A549 (cell line): ENCODE measurements around the gene PACSIN1. TPM values are rescaled to one million over a fixed set of nuclear protein-coding genes. Genes with fewer than 3 reads are reported as not detected.

Experiments
- ATAC-seq, 2 experiments: fragments of 200-7000 bp in 1 of 2; fragments of >200 bp in 1 of 2; cut with Nextera tagmentation in 1 of 2; cut with Tn5 transposase in 1 of 2; 3 replicates each; pipeline versions ENCODE4 v1.8.0 to v1.9.1; 2018 to 2020; ENCODE audit warnings: mild to moderate bottlenecking in 1 of 2, moderate library complexity in 1 of 2
- CTCF ChIA-PET: fragments of 300-600 bp; sonication (Branson Sonifier 250); formaldehyde crosslinking; extraction: SDS; loops from one replicate; lab custom pipeline; 2021; ENCODE audit warnings: antibody characterized with exemption, inconsistent platforms; lab: Yijun Ruan, JAX
- POLR2A ChIA-PET: fragments of 350-600 bp; formaldehyde crosslinking; extraction: SDS; loops from one replicate; lab custom pipeline; 2021; ENCODE audit warnings: antibody characterized with exemption, inconsistent platforms; lab: Yijun Ruan, JAX
- DNase-seq, 2 experiments: peaks; one replicate each; pipeline versions ENCODE4 v3.0.0 to v3.0.0-alpha.2; 2011 to 2016; ENCODE audit warnings: low read depth in 1 of 2, low spot score in 1 of 2
- FAIRE-seq: peaks from 2 replicates; lab custom pipeline; 2011; peaks lifted over from hg19 to GRCh38; lab: Jason Lieb, UNC
- H3K27ac ChIP-seq, 2 experiments: fragments of >200 bp; sonication (Bioruptor Twin); formaldehyde crosslinking; 3 replicates each; pipeline ENCODE4 v1.5.1; 2016 to 2017
- H3K4me1 ChIP-seq: fragments of >200 bp; sonication (Bioruptor Twin); formaldehyde crosslinking; 3 replicates; pipeline ENCODE4 v1.6.1; 2016
- H3K4me2 ChIP-seq: fragments of >200 bp; sonication (Bioruptor Twin); formaldehyde crosslinking; 3 replicates; pipeline ENCODE4 v1.6.1; 2016
- H3K4me3 ChIP-seq: fragments of >200 bp; sonication (Bioruptor Twin); formaldehyde crosslinking; 3 replicates; pipeline ENCODE4 v1.5.1; 2016
- H3K9me3 ChIP-seq: fragments of >200 bp; sonication (Bioruptor Twin); formaldehyde crosslinking; 3 replicates; pipeline ENCODE4 v1.6.1; 2016
- CHD4 ChIP-seq: fragments of 200-600 bp; sonication (generic); IDR thresholded peaks from 2 replicates; pipeline ENCODE4 v1.6.1; 2016; ENCODE audit warnings: antibody characterized with exemption, mild to moderate bottlenecking, borderline replicate concordance
- EHMT2 ChIP-seq: fragments of 200-600 bp; sonication (generic); IDR thresholded peaks from 2 replicates; pipeline ENCODE4 v1.6.1; 2016; ENCODE audit warnings: antibody characterized with exemption, low read depth, mild to moderate bottlenecking, moderate library complexity
- EP300 ChIP-seq, 2 experiments: fragments of >200 bp; sonication (Bioruptor Twin); formaldehyde crosslinking; IDR thresholded peaks; 2 replicates in 1 of 2; 3 replicates in 1 of 2; pipeline ENCODE4 v1.6.1; 2016 to 2017
- FOSL2 ChIP-seq, 2 experiments: fragments of 450-650 bp in 1 of 2; fragments of >200 bp in 1 of 2; sonication (Bioruptor Twin) in 1 of 2; formaldehyde crosslinking; IDR thresholded peaks; 2 replicates each; pipeline versions ENCODE4 v1.5.0 to v1.6.1; 2016 to 2020; ENCODE audit warnings: mild to moderate bottlenecking in 1 of 2, moderate library complexity in 1 of 2
- GATA3 ChIP-seq: IDR thresholded peaks from 2 replicates; pipeline ENCODE4 v1.6.1; 2012; ENCODE audit warnings: borderline replicate concordance
- HDAC2 ChIP-seq: fragments of 200-600 bp; sonication (generic); IDR thresholded peaks from 2 replicates; pipeline ENCODE4 v1.6.1; 2016
- HOXA7 ChIP-seq: fragments of 250-450 bp; sonication (Bioruptor Pico); IDR thresholded peaks from 2 replicates; pipeline ENCODE4 v1.5.0; 2020; ENCODE audit warnings: mild to moderate bottlenecking, moderate library complexity
- HOXB5 ChIP-seq: fragments of 250-450 bp; sonication (Bioruptor Pico); IDR thresholded peaks from 2 replicates; pipeline ENCODE4 v1.5.0; 2020; ENCODE audit warnings: mild to moderate bottlenecking, moderate library complexity
- JUN ChIP-seq, 2 experiments: fragments of >200 bp; sonication (Bioruptor Twin); formaldehyde crosslinking; IDR thresholded peaks; 2 replicates in 1 of 2; 3 replicates in 1 of 2; pipeline ENCODE4 v1.6.1; 2016 to 2017
- JUNB ChIP-seq: fragments of >200 bp; sonication (Bioruptor Twin); formaldehyde crosslinking; IDR thresholded peaks from 2 replicates; pipeline ENCODE4 v1.6.1; 2016
- KDM1A ChIP-seq: fragments of 200-600 bp; sonication (generic); IDR thresholded peaks from 2 replicates; pipeline ENCODE4 v1.6.1; 2016; ENCODE audit warnings: low read depth, mild to moderate bottlenecking
- KDM5A ChIP-seq: fragments of 200-600 bp; sonication (generic); IDR thresholded peaks from 2 replicates; pipeline ENCODE4 v1.6.1; 2016; ENCODE audit warnings: antibody characterized with exemption, mild to moderate bottlenecking
- MAFK ChIP-seq: fragments of 450-650 bp; IDR thresholded peaks from 2 replicates; pipeline ENCODE4 v1.6.1; 2014; ENCODE audit not compliant: partially characterized antibody
- MAZ ChIP-seq: fragments of 150-350 bp; IDR thresholded peaks from 2 replicates; pipeline ENCODE4 v1.6.1; 2014; ENCODE audit warnings: antibody characterized with exemption, low read depth, low read length, borderline replicate concordance
- PHF8 ChIP-seq: fragments of 200-600 bp; sonication (generic); IDR thresholded peaks from 2 replicates; pipeline ENCODE4 v1.6.1; 2016; ENCODE audit warnings: low read depth, mild to moderate bottlenecking, antibody characterized with exemption, moderate library complexity, borderline replicate concordance
- RCOR1 ChIP-seq: fragments of 150-350 bp; IDR thresholded peaks from 2 replicates; pipeline ENCODE4 v1.6.1; 2014; ENCODE audit warnings: antibody characterized with exemption, low read length, low read depth
- RFX5 ChIP-seq: fragments of 450-650 bp; IDR thresholded peaks from 2 replicates; pipeline ENCODE4 v1.7.1; 2014; ENCODE audit warnings: antibody characterized with exemption, mild to moderate bottlenecking, moderate library complexity
- RNF2 ChIP-seq: fragments of 200-600 bp; sonication (generic); IDR thresholded peaks from 2 replicates; pipeline ENCODE4 v1.6.1; 2016; ENCODE audit warnings: low read depth, mild to moderate bottlenecking, antibody characterized with exemption, moderate library complexity, borderline replicate concordance
- SMC3 ChIP-seq: fragments of >200 bp; sonication (Bioruptor Twin); formaldehyde crosslinking; IDR thresholded peaks from 3 replicates; pipeline ENCODE4 v1.6.1; 2018; ENCODE audit warnings: inconsistent platforms
- SREBF2 ChIP-seq: fragments of 450-650 bp; IDR thresholded peaks from 2 replicates; pipeline ENCODE4 v1.6.1; 2014; ENCODE audit warnings: mild to moderate bottlenecking, moderate library complexity
- TP53 ChIP-seq: fragments of 250-450 bp; sonication (Bioruptor Pico); IDR thresholded peaks from 2 replicates; pipeline ENCODE4 v1.5.0; 2021; ENCODE audit warnings: mild to moderate bottlenecking, moderate library complexity
- ZC3H11A ChIP-seq: fragments of 450-650 bp; IDR thresholded peaks from 2 replicates; pipeline ENCODE4 v1.6.1; 2014; ENCODE audit warnings: antibody characterized with exemption, mild to moderate bottlenecking
- ZNF302 ChIP-seq: fragments of 250-450 bp; sonication (Bioruptor Pico); IDR thresholded peaks from 2 replicates; pipeline ENCODE4 v1.9.0; 2021; ENCODE audit warnings: inconsistent platforms, mild to moderate bottlenecking, moderate library complexity
- WGBS: methylation state at CpG from one replicate; pipeline ENCODE4 v1.1.6; 2017; ENCODE audit errors: missing lambda C conversion rate; 5-methylcytosine and 5-hydroxymethylcytosine counted together
- polyA plus RNA-seq, 4 experiments: library from polyadenylated mRNA; depleted of rRNA in 3 of 4; stranded (reverse); fragments of >200 nt; fragmentation: RNase III in 1 of 4; extraction: RNeasy Plus Mini Kit Qiagen cat#74134 plus additional on column Dnase treatment in 1 of 4; gene quantifications; 2 replicates in 3 of 4; 3 replicates in 1 of 4; pipeline ENCODE4 v1.2.3, GENCODE V29; 2011 to 2017
- TF ChIP-seq, protein P1 (sequence below): fragments of 250-450 bp; sonication (Bioruptor Pico); IDR thresholded peaks from 2 replicates; pipeline ENCODE4 v1.5.0; 2020; ENCODE audit warnings: low read depth, mild to moderate bottlenecking, moderate library complexity
- TF ChIP-seq, protein P2 (sequence below): fragments of >200 bp; sonication (Bioruptor Twin); formaldehyde crosslinking; IDR thresholded peaks from 3 replicates; pipeline ENCODE4 v1.6.1; 2016

PACSIN1 gene
- polyA plus RNA-seq, 2 of the 4 experiments (the other 2 are of a cell fraction): 0.14 to 0.30 TPM

DNA sequence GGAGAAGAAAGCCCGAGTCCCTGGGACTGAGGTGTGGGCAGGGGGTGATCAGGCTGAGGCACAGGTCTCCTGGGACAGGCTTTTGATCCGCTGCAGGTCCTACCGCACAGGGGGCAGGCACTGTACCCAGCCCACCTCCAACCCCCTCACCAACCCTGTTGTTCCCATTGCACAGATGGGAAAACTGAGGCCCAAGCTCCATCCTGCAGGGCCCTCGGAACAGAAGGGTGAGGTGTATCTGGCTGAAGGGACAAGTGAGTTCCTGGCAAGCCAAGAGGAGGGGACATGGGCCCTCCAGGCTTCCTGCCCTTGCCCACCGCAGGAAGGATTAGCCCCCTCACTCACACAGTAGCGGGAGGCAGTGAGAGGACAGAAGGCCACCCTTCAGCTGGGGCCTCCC is 106.7 kb downstream of the PACSIN1 start:
- FAIRE-seq: no peak
- Histone ChIP-seq H3K4me1 (peaks cover 8% of the 10 kb centered on the region; the same call in 2 of the 3 replicates), H3K9me3 (no peaks in the 10 kb centered on the region), H3K27ac (no peak overlapping the region), H3K4me3 (no peak overlapping the region), H3K4me2 (no peak overlapping the region)
- DNase-seq: no peak
- WGBS: 91% methylated on average over 1 of the region's 6 CpGs
- TF ChIP-seq SREBF2 (no peak), RNF2 (no peak), ZC3H11A (no peak), RCOR1 (no peak), EP300 (IDR thresholded peaks at IDR 0.05) (no peak), MAZ (no peak), JUN (IDR thresholded peaks at IDR 0.05) (no peak), GATA3 (no peak), HDAC2 (no peak), HOXB5 (CRISPR knock-in tag) (no peak), TP53 (CRISPR knock-in tag) (no peak), EHMT2 (no peak)
- TF ChIP-seq, protein P1, sequence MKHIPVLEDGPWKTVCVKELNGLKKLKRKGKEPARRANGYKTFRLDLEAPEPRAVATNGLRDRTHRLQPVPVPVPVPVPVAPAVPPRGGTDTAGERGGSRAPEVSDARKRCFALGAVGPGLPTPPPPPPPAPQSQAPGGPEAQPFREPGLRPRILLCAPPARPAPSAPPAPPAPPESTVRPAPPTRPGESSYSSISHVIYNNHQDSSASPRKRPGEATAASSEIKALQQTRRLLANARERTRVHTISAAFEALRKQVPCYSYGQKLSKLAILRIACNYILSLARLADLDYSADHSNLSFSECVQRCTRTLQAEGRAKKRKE (CRISPR knock-in tag): no peak
- POLR2A ChIA-PET: no interaction called here
- no peak for ATAC-seq
- CTCF ChIA-PET: interaction anchor here (0.8 to 1.1 kb wide), 2 partner anchors 18 to 37 kb away, joined by 3 to 4 read pairs; no protein-coding TSS in a partner anchor

DNA sequence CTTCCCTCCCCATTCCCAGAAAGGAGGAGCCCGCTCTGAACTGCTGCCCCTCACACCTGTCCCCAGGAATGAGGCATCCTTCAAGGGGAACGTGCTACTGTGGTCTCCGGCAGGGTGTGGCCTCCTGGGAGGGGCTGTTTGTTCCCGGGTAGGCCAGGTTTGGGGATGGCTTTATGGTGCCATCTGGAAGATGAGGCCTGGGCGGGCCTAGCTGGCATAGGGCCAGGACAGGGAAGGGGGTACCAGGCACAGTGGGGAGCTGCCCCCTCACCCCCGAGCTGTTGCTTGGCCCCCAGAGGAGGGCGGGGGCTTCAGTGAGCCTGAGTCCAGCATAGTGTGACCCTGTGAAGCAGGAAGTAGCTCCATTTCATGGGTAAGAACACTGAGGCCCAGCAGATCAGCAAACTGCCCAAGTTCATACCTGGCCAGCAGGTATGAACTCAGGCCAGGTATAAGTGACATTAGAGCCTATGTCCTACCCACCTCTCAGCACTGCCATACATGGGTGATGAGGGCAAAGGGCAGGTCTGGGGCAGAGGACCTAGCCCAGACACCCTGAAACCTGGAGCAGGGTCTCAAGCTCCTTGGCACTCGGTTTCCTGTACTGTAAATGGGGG is 107.8 kb downstream of the PACSIN1 start:
- ChIA-PET POLR2A (no interaction called here), CTCF (interaction anchor here (0.8 to 0.9 kb wide), 2 partner anchors 18 to 410 kb away, joined by 4 read pairs; partner anchors contain the start of gene SPDEF)
- 74% methylated on average over 4 of the region's 8 CpGs for WGBS
- ATAC-seq (no peak), FAIRE-seq (no peak), DNase-seq (no peak)
- Histone ChIP-seq H3K4me1 (peaks cover under 1% of the 10 kb centered on the region; the same call in 1 of the 3 replicates), H3K9me3 (no peaks in the 10 kb centered on the region), H3K4me3 (no peak overlapping the region), H3K27ac (no peak overlapping the region), H3K4me2 (no peak overlapping the region)
- TF ChIP-seq KDM5A: no peak
- TF ChIP-seq FOSL2 (IDR thresholded peaks at IDR 0.05): no peak
- TF ChIP-seq FOSL2 (CRISPR knock-in tag; IDR thresholded peaks at IDR 0.05): no peak
- TF ChIP-seq PHF8: no peak
- no peak for TF ChIP-seq ZNF302
- no peak for TF ChIP-seq RCOR1
- TF ChIP-seq, protein P2, sequence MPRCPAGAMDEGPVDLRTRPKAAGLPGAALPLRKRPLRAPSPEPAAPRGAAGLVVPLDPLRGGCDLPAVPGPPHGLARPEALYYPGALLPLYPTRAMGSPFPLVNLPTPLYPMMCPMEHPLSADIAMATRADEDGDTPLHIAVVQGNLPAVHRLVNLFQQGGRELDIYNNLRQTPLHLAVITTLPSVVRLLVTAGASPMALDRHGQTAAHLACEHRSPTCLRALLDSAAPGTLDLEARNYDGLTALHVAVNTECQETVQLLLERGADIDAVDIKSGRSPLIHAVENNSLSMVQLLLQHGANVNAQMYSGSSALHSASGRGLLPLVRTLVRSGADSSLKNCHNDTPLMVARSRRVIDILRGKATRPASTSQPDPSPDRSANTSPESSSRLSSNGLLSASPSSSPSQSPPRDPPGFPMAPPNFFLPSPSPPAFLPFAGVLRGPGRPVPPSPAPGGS: no peak
- no peak for TF ChIP-seq CHD4
- no peak for TF ChIP-seq KDM1A
- TF ChIP-seq HOXA7: no peak
- no peak for TF ChIP-seq MAFK
- TF ChIP-seq RFX5: no peak
- TF ChIP-seq JUNB: no peak
- TF ChIP-seq SMC3: no peak
- TF ChIP-seq EHMT2: no peak
